Heart right ventricle (tissue), 16 donors: ENCODE results near the gene ALK. TPM values are rescaled to one million over a fixed set of nuclear protein-coding genes. Genes with fewer than 3 reads are reported as not detected.

ENCODE experiments used
- ATAC-seq, 8 donors: fragments of 200-7000 bp; cut with Tn5 transposase; one replicate each; pipeline ENCODE4 v1.9.1; 2020; ENCODE audit warnings: mild to moderate bottlenecking in 8 of 8, moderate library complexity in 8 of 8, moderate number of reproducible peaks in 1 of 8
- DNase-seq, 2 donors: peaks; one replicate each; pipeline ENCODE4 v3.0.0-alpha.2; 2020
- H3K27ac ChIP-seq, 10 donors: fragments of 200-600 bp; sonication (generic) in 2 of 10; one replicate each; pipeline versions ENCODE4 v1.5.0 to v1.8.0; 2020 to 2022; ENCODE audit warnings: mild to moderate bottlenecking in 3 of 10
- H3K27me3 ChIP-seq, 7 donors: fragments of 200-600 bp; one replicate each; pipeline ENCODE4 v1.8.0; 2021 to 2022; ENCODE audit warnings: mild to moderate bottlenecking in 2 of 7
- H3K36me3 ChIP-seq, 9 donors: fragments of 200-600 bp; sonication (generic) in 1 of 9; one replicate each; pipeline versions ENCODE4 v1.5.0 to v1.8.0; 2020 to 2022; ENCODE audit warnings: mild to moderate bottlenecking in 2 of 9
- H3K4me1 ChIP-seq, 9 donors: fragments of 200-600 bp; sonication (generic) in 1 of 9; one replicate each; pipeline versions ENCODE4 v1.5.0 to v1.8.0; 2020 to 2022; ENCODE audit warnings: mild to moderate bottlenecking in 4 of 9
- H3K4me3 ChIP-seq, 10 donors: fragments of 200-600 bp; sonication (generic) in 2 of 10; one replicate each; pipeline versions ENCODE4 v1.5.0 to v1.8.0; 2020 to 2022; ENCODE audit warnings: mild to moderate bottlenecking in 7 of 10, moderate library complexity in 2 of 10
- H3K9me3 ChIP-seq, 11 donors: fragments of 200-600 bp in 10 of 11; sonication (generic) in 2 of 11; one replicate each; pipeline versions ENCODE4 v1.5.0 to v1.8.0; 2013 to 2022; ENCODE audit warnings: mild to moderate bottlenecking in 2 of 11, control low read depth in 1 of 11, moderate library complexity in 1 of 11
- CTCF ChIP-seq, 9 donors: fragments of 200-600 bp; sonication (generic) in 2 of 9; IDR thresholded peaks; one replicate each; pipeline versions ENCODE4 v1.5.0 to v1.8.0; 2021 to 2022; ENCODE audit warnings: antibody characterized with exemption in 9 of 9, mild to moderate bottlenecking in 5 of 9, moderate library complexity in 1 of 9
- WGBS, 2 donors: extraction: QIAGEN DNeasy Blood & Tissue Kit; methylation state at CpG; one replicate each; pipeline ENCODE4 v1.1.7; 2013; ENCODE audit warnings: inconsistent platforms in 1 of 2; 5-methylcytosine and 5-hydroxymethylcytosine counted together
- intact Hi-C, 10 donors: fragments of 100-400 bp; cut with DNase I; formaldehyde crosslinking; loops; one replicate each; pipeline versions ENCODE4 v1.11.1 to v1.14.2; 2022
- polyA plus RNA-seq, 2 donors: library from polyadenylated mRNA; stranded (reverse); fragments of 200-250 nt; gene quantifications; one replicate each; pipeline ENCODE4 v1.2.3, GENCODE V29; 2013
- total RNA-seq, 10 donors: library from RNA; stranded (reverse); fragmentation: NEBNext Ultra II Directional in 3 of 10; extraction: Animal tissue kit (Norgen Biotek cat#: 25700) in 3 of 10; gene quantifications; one replicate each; pipeline versions ENCODE4 v1.2.1 to v1.2.4, GENCODE V29; 2021 to 2023
- donor health status: Arrhythmogenic right ventricular cardiomyopathy.
- donor health status: ischemic (EF 13 %, LVEDD 7.1; RV severe dilation, severe dysfunction).
- donor health status: healthy with polysubstance abuse.
- donor health status: DM: no; HTN: yes; CAD: no.
- donor health status: DM: no; HTN: no; CAD: no.
- donor health status: ischemic (EF 25% LVEDD 6.9; RV normal size, moderate dysfunction).
- donor health status: ischemic (EF 25% LVEDD 5.7; RV mildly dilated, moderate dysfunction).
- donor health status: healthy.
- donor health status: DM: yes; HTN: yes; CAD: no.
- donor health status: Ischemic cardiomyopathy.
- donor health status: ischemic (EF 35%, LVEDD 5.7; RV mildly dilated, moderate dysfunction).
- donor health status: nonischemic (EF 11% LVEDD 7.7; RV severe dilation, severe dysfunction).
- donor health status: DM: yes; HTN: yes; CAD: no.
- donor health status: PGD.
- donor health status: ischemic (EF 29% LVEDD 5.4; RV normal size, mild dysfunction).
- donor health status: nonischemic (EF 23%, LVEDD 6.1; RV moderate dilation, normal function).

The ALK gene
- total and polyA plus RNA-seq, 12 donors, result 0.01 to 0.24 (median 0.08) TPM; not detected in 7

- H3K36me3 ChIP-seq, result no peaks in the 10 kb centered on the region
- 15 to 47% methylated on average over 1 of the region's 1 CpG for WGBS, 2 donors
- no peaks in the 10 kb centered on the region for H3K9me3 ChIP-seq
- intact Hi-C loops, result no loop called here
- peaks cover 0 to 20% (median 0%) of the 10 kb centered on the region in 7 donors for H3K27me3 ChIP-seq
- no peak for TF ChIP-seq CTCF (IDR thresholded peaks at IDR 0.05)
- DNase-seq (no peak), ATAC-seq (no peak)
- H3K4me1 ChIP-seq, result no peaks in the 10 kb centered on the region
- H3K27ac ChIP-seq, result no peak overlapping the region
- H3K4me3 ChIP-seq, result no peak overlapping the region
Observed at GRCh38 chr2:29616569-29616968, 304.8 kb downstream of the ALK start.

- Histone ChIP-seq H3K9me3 (no peaks in the 10 kb centered on the region), H3K4me1 (no peaks in the 10 kb centered on the region), H3K4me3 (no peak overlapping the region), H3K36me3 (no peaks in the 10 kb centered on the region), H3K27me3 (peaks cover 0 to 23% (median 0%) of the 10 kb centered on the region in 7 donors), H3K27ac (no peak overlapping the region)
- intact Hi-C loops, result no loop called here
- 81 to 84% methylated on average over 6 of the region's 6 CpGs for WGBS, 2 donors
- ATAC-seq, result no peak
- TF ChIP-seq CTCF (IDR thresholded peaks at IDR 0.05), result no peak
- DNase-seq, result no peak
Observed at GRCh38 chr2:29615841-29616240, 305.5 kb downstream of the ALK start.

DNA sequence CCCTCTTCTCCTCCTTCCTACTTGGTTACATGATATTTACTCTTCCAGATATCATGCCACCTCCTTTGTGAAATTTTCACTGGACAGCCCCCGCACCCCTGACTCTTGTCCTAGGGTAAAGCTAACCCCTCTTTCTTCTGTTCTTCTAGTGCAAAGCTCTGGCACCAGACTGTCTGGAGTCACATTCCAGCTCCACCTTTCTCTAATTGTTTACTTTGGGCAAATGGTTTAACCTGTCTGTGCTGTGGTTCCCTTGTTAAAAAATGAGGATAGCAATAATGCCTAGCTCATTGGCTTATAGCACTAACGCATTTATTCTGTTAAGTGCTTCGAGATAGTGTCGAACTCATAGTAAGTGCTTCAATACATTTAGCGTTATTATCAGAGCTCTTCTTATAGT, 306.2 kb downstream of the ALK start:
- 88 to 89% methylated on average over 5 of the region's 5 CpGs for WGBS, 2 donors
- H3K9me3 ChIP-seq, result no peaks in the 10 kb centered on the region
- no peaks in the 10 kb centered on the region for H3K36me3 ChIP-seq
- H3K27me3 ChIP-seq, result peaks cover 0 to 26% (median 0%) of the 10 kb centered on the region in 7 donors
- H3K27ac ChIP-seq, result no peak overlapping the region
- no peak for TF ChIP-seq CTCF (IDR thresholded peaks at IDR 0.05)
- no peaks in the 10 kb centered on the region for H3K4me1 ChIP-seq
- intact Hi-C loops, result no loop called here
- no peak for ATAC-seq
- no peak for DNase-seq
- H3K4me3 ChIP-seq, result no peak overlapping the region

- Histone ChIP-seq H3K4me1 (no peaks in the 10 kb centered on the region), H3K27me3 (peaks cover 0 to 30% (median 0%) of the 10 kb centered on the region in 7 donors), H3K4me3 (no peak overlapping the region), H3K9me3 (no peaks in the 10 kb centered on the region), H3K27ac (no peak overlapping the region), H3K36me3 (no peaks in the 10 kb centered on the region)
- 82 to 84% methylated on average over 6 of the region's 6 CpGs for WGBS, 2 donors
- TF ChIP-seq CTCF (IDR thresholded peaks at IDR 0.05), result no peak
- intact Hi-C loops, result no loop called here
- ATAC-seq (no peak), DNase-seq (no peak)
Observed at GRCh38 chr2:29614295-29614830, 307.0 kb downstream of the ALK start.
